ENCODE measurements around the gene UBASH3B. TPM values are rescaled to one million over a fixed set of nuclear protein-coding genes. Genes with fewer than 3 reads are reported as not detected.

Gene UBASH3B
- total RNA-seq, 2 experiments from 2014 or later, result 28.2 to 30.6 TPM

GRCh38 chr11:122734848-122735496, 79.5 kb downstream of the UBASH3B start:
- no peak for DNase-seq
- no peak overlapping the region for H3K27ac Mint-ChIP-seq
- H3K9me3 Mint-ChIP-seq, result no peaks in the 10 kb centered on the region
- H3K27me3 Mint-ChIP-seq, result no peaks in the 10 kb centered on the region
- H3K4me1 Mint-ChIP-seq, result peaks cover 34% of the 10 kb centered on the region
- H3K4me3 Mint-ChIP-seq, result no peak overlapping the region
- H3K36me3 Mint-ChIP-seq, result peaks cover 9% of the 10 kb centered on the region

- Mint-ChIP-seq H3K9me3 (no peaks in the 10 kb centered on the region), H3K4me3 (no peak overlapping the region), H3K36me3 (peaks cover 10% of the 10 kb centered on the region)
Observed at GRCh38 chr11:122737951-122738693, 82.6 kb downstream of the UBASH3B start.

GRCh38 chr11:122741613-122742300, 86.2 kb downstream of the UBASH3B start:
- no peak overlapping the region for H3K4me3 Mint-ChIP-seq
- peaks cover 6% of the 10 kb centered on the region for H3K36me3 Mint-ChIP-seq
- H3K9me3 Mint-ChIP-seq, result no peaks in the 10 kb centered on the region
- peaks cover 26% of the 10 kb centered on the region for H3K4me1 Mint-ChIP-seq
- H3K27me3 Mint-ChIP-seq, result no peaks in the 10 kb centered on the region
- peak overlapping the region; percentile 11 for H3K27ac Mint-ChIP-seq
- no peak for DNase-seq

More at GRCh38 chr11:122737951-122738693, 82.6 kb downstream of the UBASH3B start:
- DNase-seq, result no peak
- no peaks in the 10 kb centered on the region for H3K27me3 Mint-ChIP-seq
- H3K27ac Mint-ChIP-seq, result no peak overlapping the region
- H3K4me1 Mint-ChIP-seq, result peaks cover 36% of the 10 kb centered on the region

- peaks cover 8% of the 10 kb centered on the region for H3K36me3 Mint-ChIP-seq
- H3K4me1 Mint-ChIP-seq, result peaks cover 26% of the 10 kb centered on the region
- H3K4me3 Mint-ChIP-seq, result no peak overlapping the region
- H3K27ac Mint-ChIP-seq, result no peak overlapping the region
- no peaks in the 10 kb centered on the region for H3K27me3 Mint-ChIP-seq
- H3K9me3 Mint-ChIP-seq, result no peaks in the 10 kb centered on the region
- no peak for DNase-seq
Observed at GRCh38 chr11:122742301-122743018, 86.9 kb downstream of the UBASH3B start.

GRCh38 chr11:122743097-122743741, 87.7 kb downstream of the UBASH3B start:
- H3K27ac Mint-ChIP-seq, result no peak overlapping the region
- H3K36me3 Mint-ChIP-seq, result peaks cover 8% of the 10 kb centered on the region
- no peaks in the 10 kb centered on the region for H3K9me3 Mint-ChIP-seq
- H3K4me1 Mint-ChIP-seq, result peaks cover 29% of the 10 kb centered on the region
- DNase-seq, result no peak
- H3K27me3 Mint-ChIP-seq, result no peaks in the 10 kb centered on the region
- H3K4me3 Mint-ChIP-seq, result peak overlapping the region; percentile 24

GRCh38 chr11:122743949-122744348, 88.4 kb downstream of the UBASH3B start:
- Mint-ChIP-seq H3K4me3 (no peak overlapping the region), H3K27me3 (no peaks in the 10 kb centered on the region), H3K27ac (no peak overlapping the region), H3K36me3 (peaks cover 12% of the 10 kb centered on the region), H3K9me3 (no peaks in the 10 kb centered on the region), H3K4me1 (peaks cover 35% of the 10 kb centered on the region)
- DNase-seq, result peak; percentile 87

- peaks cover 38% of the 10 kb centered on the region for H3K4me1 Mint-ChIP-seq
- H3K27me3 Mint-ChIP-seq, result no peaks in the 10 kb centered on the region
- no peak overlapping the region for H3K27ac Mint-ChIP-seq
- no peak for DNase-seq
- no peak overlapping the region for H3K4me3 Mint-ChIP-seq
- peaks cover 12% of the 10 kb centered on the region for H3K36me3 Mint-ChIP-seq
- no peaks in the 10 kb centered on the region for H3K9me3 Mint-ChIP-seq
Observed at GRCh38 chr11:122744357-122744756, 88.8 kb downstream of the UBASH3B start.

- Mint-ChIP-seq H3K27ac (no peak overlapping the region), H3K4me1 (peaks cover 39% of the 10 kb centered on the region), H3K27me3 (no peaks in the 10 kb centered on the region), H3K9me3 (no peaks in the 10 kb centered on the region), H3K4me3 (no peak overlapping the region), H3K36me3 (peaks cover 12% of the 10 kb centered on the region)
- no peak for DNase-seq
Observed at GRCh38 chr11:122745111-122745510, 89.6 kb downstream of the UBASH3B start.

GRCh38 chr11:122746050-122746478, 90.5 kb downstream of the UBASH3B start:
- Mint-ChIP-seq H3K4me1 (peaks cover 45% of the 10 kb centered on the region), H3K27ac (no peak overlapping the region), H3K36me3 (peaks cover 12% of the 10 kb centered on the region), H3K27me3 (no peaks in the 10 kb centered on the region), H3K4me3 (peak overlapping the region; percentile 32), H3K9me3 (no peaks in the 10 kb centered on the region)
- DNase-seq, result peak; percentile 77

GRCh38 chr11:122746611-122747244, 91.2 kb downstream of the UBASH3B start:
- H3K4me1 Mint-ChIP-seq, result peaks cover 51% of the 10 kb centered on the region
- peak overlapping the region; percentile 27 for H3K4me3 Mint-ChIP-seq
- no peak overlapping the region for H3K27ac Mint-ChIP-seq
- no peaks in the 10 kb centered on the region for H3K27me3 Mint-ChIP-seq
- no peaks in the 10 kb centered on the region for H3K9me3 Mint-ChIP-seq
- peaks cover 14% of the 10 kb centered on the region for H3K36me3 Mint-ChIP-seq
- DNase-seq, result no peak

- DNase-seq, result no peak
- Mint-ChIP-seq H3K36me3 (peaks cover 14% of the 10 kb centered on the region), H3K4me3 (no peak overlapping the region), H3K4me1 (peaks cover 49% of the 10 kb centered on the region), H3K27me3 (no peaks in the 10 kb centered on the region), H3K9me3 (no peaks in the 10 kb centered on the region), H3K27ac (no peak overlapping the region)
Observed at GRCh38 chr11:122747351-122747781, 91.8 kb downstream of the UBASH3B start.

GRCh38 chr11:122749005-122749687, 93.6 kb downstream of the UBASH3B start:
- Mint-ChIP-seq H3K27ac (no peak overlapping the region), H3K4me3 (no peak overlapping the region), H3K4me1 (peaks cover 42% of the 10 kb centered on the region), H3K9me3 (no peaks in the 10 kb centered on the region), H3K27me3 (no peaks in the 10 kb centered on the region), H3K36me3 (peaks cover 13% of the 10 kb centered on the region)
- DNase-seq, result peak; percentile 57

GRCh38 chr11:122750049-122750448, 94.5 kb downstream of the UBASH3B start:
- no peak for DNase-seq
- H3K4me1 Mint-ChIP-seq, result peaks cover 52% of the 10 kb centered on the region
- peak overlapping the region; percentile 31 for H3K27ac Mint-ChIP-seq
- H3K9me3 Mint-ChIP-seq, result no peaks in the 10 kb centered on the region
- no peak overlapping the region for H3K4me3 Mint-ChIP-seq
- H3K36me3 Mint-ChIP-seq, result peaks cover 13% of the 10 kb centered on the region
- H3K27me3 Mint-ChIP-seq, result no peaks in the 10 kb centered on the region
